SK-N-SH (cell line): Measurements from ENCODE around the gene LSM2.

Source experiments
- CTCF ChIP-seq: fragments of 200-600 bp; sonication (generic); IDR thresholded peaks from 2 replicates; pipeline ENCODE4 v1.6.1; 2017; ENCODE audit warnings: antibody characterized with exemption, mild to moderate bottlenecking, moderate library complexity
- FOSL2 ChIP-seq: IDR thresholded peaks from 2 replicates; pipeline ENCODE4 v1.4.0; 2012; ENCODE audit warnings: low read depth, mild to moderate bottlenecking, moderate library complexity, borderline replicate concordance
- MAX ChIP-seq: IDR thresholded peaks from 2 replicates; pipeline ENCODE4 v1.4.0; 2012; ENCODE audit warnings: low read depth
- NFIC ChIP-seq: IDR thresholded peaks from 2 replicates; pipeline ENCODE4 v1.4.0; 2012; ENCODE audit warnings: borderline replicate concordance
- POLR2AphosphoS5 ChIP-seq: IDR thresholded peaks from 2 replicates; pipeline ENCODE4 v1.6.1; 2012; ENCODE audit warnings: low read depth, low read length
- REST ChIP-seq: IDR thresholded peaks from 2 replicates; pipeline ENCODE4 v1.6.1; 2012; ENCODE audit warnings: mild to moderate bottlenecking, low read depth, low read length, moderate library complexity
- RXRA ChIP-seq: IDR thresholded peaks from 2 replicates; pipeline ENCODE4 v1.4.0; 2012; ENCODE audit warnings: low read depth, mild to moderate bottlenecking, borderline replicate concordance
- TAF1 ChIP-seq: IDR thresholded peaks from 2 replicates; pipeline ENCODE4 v1.6.1; 2012; ENCODE audit warnings: low read depth, mild to moderate bottlenecking, low read length, moderate library complexity, borderline replicate concordance
- TCF12 ChIP-seq: IDR thresholded peaks from 2 replicates; pipeline ENCODE4 v1.4.0; 2012
- YY1 ChIP-seq: IDR thresholded peaks from 2 replicates; pipeline ENCODE4 v1.4.0; 2012; ENCODE audit warnings: low read depth, mild to moderate bottlenecking
- TF ChIP-seq, protein P1 (sequence below): fragments of 150-350 bp; IDR thresholded peaks from 2 replicates; pipeline ENCODE4 v1.6.1; 2016; ENCODE audit warnings: mild to moderate bottlenecking, low read depth, low read length
- TF ChIP-seq, protein P2 (sequence below): fragments of 150-350 bp; IDR thresholded peaks from 2 replicates; pipeline ENCODE4 v1.6.1; 2017; ENCODE audit warnings: antibody characterized with exemption, low read length, low read depth, borderline replicate concordance

DNA sequence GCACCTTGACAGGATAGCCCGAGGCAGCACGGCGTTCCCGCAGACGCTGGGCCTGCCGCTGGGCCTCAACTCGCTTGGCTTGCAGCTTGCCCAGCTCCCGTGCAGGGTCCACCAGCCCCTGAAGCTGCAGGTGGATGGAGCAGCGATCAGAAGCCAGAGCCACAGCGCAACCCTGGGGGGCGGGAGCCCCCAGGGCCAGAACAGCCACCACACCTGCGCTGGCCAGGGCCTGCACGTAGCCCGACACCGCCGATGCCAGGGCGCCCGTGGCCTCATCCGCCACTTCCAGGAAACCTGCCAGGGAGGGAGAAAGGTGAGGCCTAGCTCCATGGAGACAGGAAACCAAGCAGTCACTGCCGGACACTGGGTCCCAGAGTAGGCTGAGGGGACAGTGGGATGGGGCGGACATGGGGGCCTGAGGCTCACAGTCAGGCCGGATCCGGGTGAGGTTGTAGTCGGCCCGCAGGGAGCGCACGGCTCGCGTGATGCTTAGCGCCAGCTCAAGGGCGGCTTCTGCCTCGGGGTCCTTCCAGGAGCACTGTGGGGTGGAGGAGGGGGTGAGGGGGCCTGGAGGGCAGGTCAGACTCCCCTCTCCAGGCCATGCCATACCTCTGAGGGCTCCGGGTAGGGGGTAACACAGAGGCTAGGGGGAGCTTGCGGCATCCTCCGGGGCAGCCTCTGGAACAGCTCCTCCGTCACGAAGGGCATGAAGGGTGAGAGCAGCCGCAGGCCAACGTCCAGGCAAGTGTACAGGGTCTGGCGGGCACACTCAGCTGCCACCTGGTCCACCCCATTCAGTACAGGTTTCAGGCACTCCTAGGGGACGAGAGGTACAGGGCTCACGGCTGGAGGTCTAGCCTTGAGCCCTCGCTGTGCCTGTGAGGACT, 27.5 kb downstream of the LSM2 start:
- no peak for TF ChIP-seq POLR2AphosphoS5
- no peak for TF ChIP-seq CTCF
- TF ChIP-seq, protein P1, sequence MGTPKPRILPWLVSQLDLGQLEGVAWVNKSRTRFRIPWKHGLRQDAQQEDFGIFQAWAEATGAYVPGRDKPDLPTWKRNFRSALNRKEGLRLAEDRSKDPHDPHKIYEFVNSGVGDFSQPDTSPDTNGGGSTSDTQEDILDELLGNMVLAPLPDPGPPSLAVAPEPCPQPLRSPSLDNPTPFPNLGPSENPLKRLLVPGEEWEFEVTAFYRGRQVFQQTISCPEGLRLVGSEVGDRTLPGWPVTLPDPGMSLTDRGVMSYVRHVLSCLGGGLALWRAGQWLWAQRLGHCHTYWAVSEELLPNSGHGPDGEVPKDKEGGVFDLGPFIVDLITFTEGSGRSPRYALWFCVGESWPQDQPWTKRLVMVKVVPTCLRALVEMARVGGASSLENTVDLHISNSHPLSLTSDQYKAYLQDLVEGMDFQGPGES = no peak
- no peak for TF ChIP-seq MAX
- no peak for TF ChIP-seq TAF1
- no peak for TF ChIP-seq REST
- no peak for TF ChIP-seq FOSL2
- TF ChIP-seq NFIC = no peak
- no peak for TF ChIP-seq RXRA
- TF ChIP-seq YY1 = no peak
- TF ChIP-seq, protein P2, sequence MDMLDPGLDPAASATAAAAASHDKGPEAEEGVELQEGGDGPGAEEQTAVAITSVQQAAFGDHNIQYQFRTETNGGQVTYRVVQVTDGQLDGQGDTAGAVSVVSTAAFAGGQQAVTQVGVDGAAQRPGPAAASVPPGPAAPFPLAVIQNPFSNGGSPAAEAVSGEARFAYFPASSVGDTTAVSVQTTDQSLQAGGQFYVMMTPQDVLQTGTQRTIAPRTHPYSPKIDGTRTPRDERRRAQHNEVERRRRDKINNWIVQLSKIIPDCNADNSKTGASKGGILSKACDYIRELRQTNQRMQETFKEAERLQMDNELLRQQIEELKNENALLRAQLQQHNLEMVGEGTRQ = no peak
- no peak for TF ChIP-seq TCF12
